Measurements from ENCODE around the gene PRKAR2A. TPM values are rescaled to one million over a fixed set of nuclear protein-coding genes. Genes with fewer than 3 reads are reported as not detected.
A peak's percentile ranks its signal among the peaks of the same experiment; 100 is the strongest.

PRKAR2A gene
- total and polyA plus RNA-seq, 9 of the 15 experiments (the other 6 are each of a cell fraction or from before 2014, with no cell fraction given), result 15.9 to 84.5 (median 37.6) TPM

- TF ChIP-seq FOXO4 (CRISPR knock-in tag; IDR thresholded peaks at IDR 0.05), result no peak
- no peak for TF ChIP-seq ZNF282 (CRISPR knock-in tag; IDR thresholded peaks at IDR 0.05)
- no peak for TF ChIP-seq ZNF146 (CRISPR knock-in tag; IDR thresholded peaks at IDR 0.05; ENCODE audit: unreplicated experiment)
- TF ChIP-seq KLF16 (IDR thresholded peaks at IDR 0.05), result no peak
- TF ChIP-seq MNT (conservative IDR thresholded peaks at IDR 0.05), result peak in 1 of 2 experiments; percentile 69; a peak in 2 of 4 replicates
- no peak for TF ChIP-seq PREB (CRISPR knock-in tag; IDR thresholded peaks at IDR 0.05)
- no peak for TF ChIP-seq XRCC3 (IDR thresholded peaks at IDR 0.05)
- TF ChIP-seq MAX (CRISPR knock-in tag; IDR thresholded peaks at IDR 0.05), result peak; percentile 62
- no peak for TF ChIP-seq NBN (IDR thresholded peaks at IDR 0.05; ENCODE audit: low read depth)
- peak; percentile 74 for TF ChIP-seq ARID4B (CRISPR knock-in tag; IDR thresholded peaks at IDR 0.05)
- no peak for TF ChIP-seq HDAC6 (IDR thresholded peaks at IDR 0.05; ENCODE audit: low read depth, low read length)
- no peak; a peak in 2 of 4 replicates for TF ChIP-seq NRF1 (conservative IDR thresholded peaks at IDR 0.05 in 1 of 2, IDR thresholded peaks at IDR 0.05 in 1 of 2)
- no peak for TF ChIP-seq ZBTB43 (CRISPR knock-in tag; IDR thresholded peaks at IDR 0.05)
- TF ChIP-seq HMGXB4 (CRISPR knock-in tag; IDR thresholded peaks at IDR 0.05), result no peak
- TF ChIP-seq GABPB1 (CRISPR knock-in tag; IDR thresholded peaks at IDR 0.05), result peak; percentile 48; the same call in 1 of the 2 replicates
- TF ChIP-seq NUFIP1 (IDR thresholded peaks at IDR 0.05; ENCODE audit: partially characterized antibody), result no peak
- TF ChIP-seq SREBF2 (CRISPR knock-in tag; IDR thresholded peaks at IDR 0.05), result no peak
Observed at GRCh38 chr3:48847053-48847503, 596 bp downstream of the PRKAR2A start (continued).

All from K562 (cell line).